ENCODE data around the gene ERICH6. TPM values are rescaled to one million over a fixed set of nuclear protein-coding genes. Genes with fewer than 3 reads are reported as not detected.

The ERICH6 gene
- total RNA-seq, 1 experiment from 2014 or later = not detected

- H3K4me3 Mint-ChIP-seq (ENCODE audit: unreplicated experiment) = no peak overlapping the region
- CTCF ChIA-PET = interaction anchor here (0.6 to 1.8 kb wide), 6 partner anchors 13 to 26 kb away, joined by 3 to 10 read pairs (median 6); partner anchors contain the start of gene SIAH2
- H3K9me3 Mint-ChIP-seq (ENCODE audit: unreplicated experiment) = no peaks in the 10 kb centered on the region
- intact Hi-C loops (cut with micrococcal nuclease) = no loop called here
- H3K36me3 Mint-ChIP-seq (ENCODE audit: insufficient read depth, unreplicated experiment) = peaks cover 22% of the 10 kb centered on the region
- TF ChIP-seq CTCF (IDR thresholded peaks at IDR 0.05; ENCODE audit: unreplicated experiment) = no peak
- POLR2A ChIA-PET = interaction anchor here (1.3 to 5.9 kb wide), 4 partner anchors 16 to 191 kb away, joined by 3 to 60 read pairs (median 3); partner anchors contain the start of genes EIF2A, SERP1 and SIAH2
- DNase-seq (ENCODE audit: unreplicated experiment) = no peak
- H3K27me3 Mint-ChIP-seq (ENCODE audit: insufficient read depth, unreplicated experiment) = no peaks in the 10 kb centered on the region
- H3K4me1 Mint-ChIP-seq (ENCODE audit: insufficient read depth, unreplicated experiment) = peaks cover 37% of the 10 kb centered on the region
- H3K27ac Mint-ChIP-seq (ENCODE audit: low read depth, unreplicated experiment) = no peak overlapping the region
- no TSS peak for BruUV-seq (replicated peaks)
These were observed 33.4 kb upstream of the ERICH6 start for GRCh38 chr3:150736903-150737832.

DNA sequence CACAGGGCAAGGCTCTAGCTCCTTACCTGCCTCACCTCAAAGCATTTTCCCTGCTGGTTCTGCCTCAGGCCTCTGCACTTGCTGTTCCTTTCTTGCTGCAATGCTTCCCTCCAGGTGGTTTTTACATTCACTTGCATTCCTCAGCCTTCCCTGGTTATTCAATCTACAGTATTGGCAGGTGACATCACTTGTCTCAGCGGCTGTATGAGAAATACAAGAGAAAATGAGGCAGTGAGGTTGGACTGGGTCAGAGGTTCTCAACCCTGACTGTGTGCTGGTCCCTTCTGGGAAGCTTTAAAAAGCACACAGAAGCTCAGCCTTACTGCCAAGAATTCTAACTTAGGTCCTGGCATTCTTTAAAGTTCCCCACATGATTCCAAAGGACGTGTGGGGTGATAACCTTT lies 32.6 kb upstream of the ERICH6 start:
- no peaks in the 10 kb centered on the region for H3K27me3 Mint-ChIP-seq (ENCODE audit: insufficient read depth, unreplicated experiment)
- peaks cover 17% of the 10 kb centered on the region for H3K36me3 Mint-ChIP-seq (ENCODE audit: insufficient read depth, unreplicated experiment)
- BruUV-seq (replicated peaks) = no TSS peak
- POLR2A ChIA-PET = interaction anchor here (5.9 kb wide), 1 partner anchor 26 kb away, joined by 60 read pairs; the partner anchor contains the start of gene SIAH2
- H3K4me1 Mint-ChIP-seq (ENCODE audit: insufficient read depth, unreplicated experiment) = peaks cover 37% of the 10 kb centered on the region
- CTCF ChIA-PET = interaction anchor here (0.7 to 1.8 kb wide), 2 partner anchors 15 to 22 kb away, joined by 3 to 10 read pairs; no protein-coding TSS in a partner anchor
- DNase-seq (ENCODE audit: unreplicated experiment) = no peak
- intact Hi-C loops (cut with micrococcal nuclease) = no loop called here
- no peak overlapping the region for H3K27ac Mint-ChIP-seq (ENCODE audit: low read depth, unreplicated experiment)
- no peaks in the 10 kb centered on the region for H3K9me3 Mint-ChIP-seq (ENCODE audit: unreplicated experiment)
- TF ChIP-seq CTCF (IDR thresholded peaks at IDR 0.05; ENCODE audit: unreplicated experiment) = no peak
- no peak overlapping the region for H3K4me3 Mint-ChIP-seq (ENCODE audit: unreplicated experiment)

DNA sequence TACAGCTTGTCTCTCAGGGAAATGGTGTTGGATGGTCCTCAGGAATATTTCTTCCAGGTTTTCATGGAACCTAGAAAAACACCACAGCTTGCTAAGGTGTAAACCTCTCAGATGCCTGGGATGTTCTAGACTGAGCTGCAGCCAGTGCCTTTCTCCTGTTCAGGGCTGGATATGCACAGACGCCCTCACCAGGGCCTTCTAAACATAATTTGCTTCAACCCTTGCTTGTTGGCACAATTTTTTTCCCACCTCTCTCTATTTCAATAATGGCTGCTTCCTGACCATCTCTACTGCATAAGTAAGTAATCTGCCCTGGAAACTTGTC lies 31.0 kb upstream of the ERICH6 start:
- H3K4me3 Mint-ChIP-seq (ENCODE audit: unreplicated experiment) = no peak overlapping the region
- H3K36me3 Mint-ChIP-seq (ENCODE audit: insufficient read depth, unreplicated experiment) = peaks cover 5% of the 10 kb centered on the region
- peaks cover 37% of the 10 kb centered on the region for H3K4me1 Mint-ChIP-seq (ENCODE audit: insufficient read depth, unreplicated experiment)
- no peak for DNase-seq (ENCODE audit: unreplicated experiment)
- intact Hi-C loops (cut with micrococcal nuclease) = no loop called here
- H3K9me3 Mint-ChIP-seq (ENCODE audit: unreplicated experiment) = no peaks in the 10 kb centered on the region
- ChIA-PET POLR2A (interaction anchor here (0.6 to 5.9 kb wide), 2 partner anchors 28 to 571 kb away, joined by 3 to 60 read pairs; partner anchors contain the start of gene SIAH2), CTCF (interaction anchor here (0.7 to 1.5 kb wide), 3 partner anchors 13 to 29 kb away, joined by 3 to 7 read pairs (median 5); partner anchors contain the start of gene SIAH2)
- H3K27ac Mint-ChIP-seq (ENCODE audit: low read depth, unreplicated experiment) = no peak overlapping the region
- no peak for TF ChIP-seq CTCF (IDR thresholded peaks at IDR 0.05; ENCODE audit: unreplicated experiment)
- no TSS peak for BruUV-seq (replicated peaks)
- no peaks in the 10 kb centered on the region for H3K27me3 Mint-ChIP-seq (ENCODE audit: insufficient read depth, unreplicated experiment)

All from MCF 10A (cell line).